ENCODE results near the gene MEI4.
"Not testable (repeated sequence)": the region's sequence is repeated elsewhere in the genome, so short reads cannot be mapped to it uniquely, and the experiment has no call there.

Gene MEI4

DNA sequence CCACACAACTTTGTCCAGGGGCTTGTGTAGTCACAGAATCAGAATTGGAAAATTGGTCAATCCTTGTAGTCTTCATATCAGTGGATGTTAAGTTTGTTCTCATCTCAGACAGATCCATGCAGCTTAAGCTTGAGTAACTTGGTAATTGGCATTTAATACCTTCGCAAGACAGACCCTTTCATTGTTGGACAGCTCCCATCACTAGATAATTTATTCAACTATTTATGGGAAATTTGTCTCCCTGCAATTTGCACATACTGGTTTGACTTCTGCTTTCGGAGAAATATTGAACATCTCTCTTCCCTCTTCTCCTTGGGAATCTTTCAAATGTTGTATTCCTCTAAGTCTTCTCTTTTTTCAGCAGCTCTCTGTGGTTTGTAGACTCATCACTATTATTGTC, 17.1 kb downstream of the MEI4 start:
- intact Hi-C loops (cut with DNase I): no loop called here
- no peak for DNase-seq

DNA sequence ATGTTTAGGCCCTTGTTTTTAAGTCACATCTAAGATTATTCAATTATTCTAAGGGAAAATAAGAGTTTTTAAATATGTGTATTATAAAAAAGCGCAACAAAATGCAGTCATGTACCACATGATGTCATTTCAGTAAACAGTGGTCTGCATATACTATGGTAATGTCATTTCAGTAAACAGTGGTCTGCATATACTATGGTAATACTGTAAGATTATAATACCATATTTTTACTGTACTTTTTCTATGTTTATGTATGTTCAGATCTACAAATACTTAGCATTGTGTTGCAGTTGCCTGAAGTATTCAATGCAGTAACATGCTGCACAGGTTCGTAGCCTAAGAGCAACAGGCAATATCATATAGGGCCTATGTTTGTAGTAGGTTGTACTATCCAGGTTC, 21.4 kb downstream of the MEI4 start:
- intact Hi-C loops (cut with DNase I): no loop called here
- DNase-seq: no peak

DNA sequence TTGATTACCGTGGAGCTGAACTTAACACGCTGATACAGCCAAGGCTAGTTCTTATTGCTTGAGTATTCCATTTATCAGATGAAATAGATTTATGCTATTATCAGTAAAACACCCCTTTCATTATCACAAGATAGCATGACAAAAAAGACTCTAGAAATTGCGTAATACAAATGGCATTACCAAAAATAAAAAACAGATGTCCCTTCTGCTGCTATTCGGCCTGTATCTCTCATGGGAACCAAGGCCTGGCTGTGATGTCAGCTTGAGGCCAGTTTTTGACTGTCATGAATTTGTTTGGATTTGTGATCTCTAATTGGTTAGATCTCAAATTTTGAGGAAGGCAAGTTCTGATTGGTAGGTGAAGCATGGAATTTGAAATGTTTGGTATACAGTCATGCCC, 25.2 kb downstream of the MEI4 start:
- intact Hi-C loops (cut with DNase I): no loop called here
- DNase-seq: no peak

DNA sequence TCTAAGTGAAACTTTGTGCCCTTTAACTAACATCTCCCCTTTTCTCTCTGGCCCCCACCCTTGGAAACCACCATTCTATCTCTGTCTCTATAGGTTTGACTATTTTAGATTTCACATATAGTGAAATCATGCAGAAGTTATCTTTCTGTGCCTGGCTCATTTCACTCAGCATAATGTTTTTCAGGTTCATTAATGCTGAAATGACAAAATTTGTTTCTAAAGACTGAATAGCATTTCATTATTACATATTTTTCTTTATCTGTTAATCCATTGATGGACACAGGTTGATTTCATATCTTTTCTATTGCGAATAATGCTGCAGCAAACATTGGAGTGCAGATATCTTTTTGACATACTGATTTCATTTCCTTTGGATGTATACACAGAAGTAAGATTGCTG, 30.7 kb downstream of the MEI4 start:
- no peak for DNase-seq
- intact Hi-C loops (cut with DNase I): no loop called here

DNA sequence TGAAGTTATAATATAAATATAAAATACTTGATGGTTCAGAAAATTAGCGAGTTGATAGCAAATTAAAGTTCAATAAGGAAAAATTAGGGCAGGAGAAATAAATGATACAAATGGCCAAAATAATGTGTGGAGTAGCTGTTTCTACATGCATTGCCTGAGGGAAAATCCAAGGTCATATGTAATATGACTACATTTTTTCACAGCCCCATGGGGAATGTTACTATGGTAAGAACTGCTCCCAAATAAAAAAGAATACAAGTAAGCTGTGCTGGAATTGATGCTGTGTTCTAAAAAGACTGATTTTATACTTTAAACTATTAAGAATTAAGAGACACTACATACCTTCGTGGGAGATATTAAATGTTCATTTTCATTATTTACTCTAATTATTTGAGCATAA, 34.1 kb downstream of the MEI4 start:
- no peak for DNase-seq
- intact Hi-C loops (cut with DNase I): no loop called here

DNA sequence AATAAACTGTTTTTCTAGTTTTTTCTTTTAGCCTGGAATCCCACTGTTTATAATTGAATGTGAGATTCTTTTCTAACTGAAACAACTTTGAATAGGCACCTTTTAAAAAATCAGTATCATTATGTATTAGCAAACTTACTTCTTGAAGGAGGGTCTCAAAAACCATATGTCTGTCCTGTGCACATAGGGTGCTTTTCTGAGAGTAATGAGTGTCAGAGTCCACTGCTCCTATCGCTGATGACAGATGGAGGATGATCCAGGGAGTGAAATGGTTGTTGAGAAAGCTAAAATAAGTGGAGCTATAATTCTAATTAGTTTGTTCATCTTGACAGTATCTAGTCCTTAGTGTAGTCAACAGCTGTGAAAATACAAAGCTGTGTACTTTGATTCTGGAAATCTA, 35.8 kb downstream of the MEI4 start:
- intact Hi-C loops (cut with DNase I): no loop called here
- DNase-seq: no peak

DNA sequence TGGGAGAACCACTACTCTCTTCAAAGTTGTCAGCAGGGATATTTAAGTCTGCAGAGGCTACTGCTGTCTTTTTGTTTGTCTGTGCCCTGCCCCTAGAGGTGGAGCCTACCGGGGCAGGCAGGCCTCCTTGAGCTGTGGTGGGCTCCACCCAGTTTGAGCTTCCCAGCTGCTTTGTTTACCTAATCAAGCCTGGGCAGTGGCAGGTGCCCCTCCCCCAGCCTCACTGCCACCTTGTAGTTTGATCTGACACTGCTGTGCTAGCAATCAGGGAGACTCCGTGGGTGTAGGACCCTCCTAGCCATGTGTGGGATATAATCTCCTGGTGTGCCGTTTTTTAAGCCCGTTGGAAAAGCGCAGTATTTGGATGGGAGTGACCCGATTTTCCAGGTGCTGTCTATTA, 47.3 kb downstream of the MEI4 start:
- intact Hi-C loops (cut with DNase I); DNase-seq: not testable (repeated sequence)

DNA sequence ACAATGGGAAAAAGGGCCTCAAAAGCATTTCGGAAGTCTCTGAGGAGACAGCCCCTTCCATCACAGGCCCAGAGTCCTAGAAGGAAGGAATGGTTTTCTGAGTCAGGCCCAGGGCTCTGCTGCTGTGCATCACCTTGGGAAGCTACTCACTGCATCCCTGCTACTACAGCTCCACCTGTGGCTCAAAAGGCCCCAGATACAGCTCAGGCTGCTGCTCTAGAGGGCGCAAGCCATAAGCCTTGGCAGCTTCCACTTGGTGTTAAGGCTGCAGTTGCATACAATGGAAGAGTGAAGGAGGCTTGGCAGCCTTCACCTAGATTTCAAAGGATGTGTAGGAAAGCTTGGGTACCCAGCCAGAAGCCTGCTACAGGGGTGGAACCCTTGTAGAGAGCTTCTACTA, 54.8 kb downstream of the MEI4 start:
- no peak for DNase-seq
- intact Hi-C loops (cut with DNase I): no loop called here

DNA sequence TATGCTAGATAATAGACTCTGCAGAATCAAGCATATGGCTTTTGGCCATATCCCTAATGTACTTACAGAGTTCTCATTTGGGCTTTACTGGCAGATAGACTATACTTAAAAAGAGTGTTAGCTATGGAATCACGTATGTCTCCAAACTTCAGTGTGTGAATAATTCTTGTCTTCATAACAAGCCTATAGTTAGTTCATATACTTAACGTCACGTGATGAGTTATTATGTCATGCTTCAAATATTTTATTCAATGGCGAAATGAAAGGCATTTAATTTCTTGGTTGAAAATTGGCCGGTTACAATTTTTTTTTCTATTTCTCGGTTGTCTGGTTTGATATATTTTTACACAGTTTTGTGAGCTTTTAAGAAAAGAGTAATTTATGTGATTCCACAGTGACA, 62.7 kb downstream of the MEI4 start:
- intact Hi-C loops (cut with DNase I): no loop called here
- DNase-seq: no peak

DNA sequence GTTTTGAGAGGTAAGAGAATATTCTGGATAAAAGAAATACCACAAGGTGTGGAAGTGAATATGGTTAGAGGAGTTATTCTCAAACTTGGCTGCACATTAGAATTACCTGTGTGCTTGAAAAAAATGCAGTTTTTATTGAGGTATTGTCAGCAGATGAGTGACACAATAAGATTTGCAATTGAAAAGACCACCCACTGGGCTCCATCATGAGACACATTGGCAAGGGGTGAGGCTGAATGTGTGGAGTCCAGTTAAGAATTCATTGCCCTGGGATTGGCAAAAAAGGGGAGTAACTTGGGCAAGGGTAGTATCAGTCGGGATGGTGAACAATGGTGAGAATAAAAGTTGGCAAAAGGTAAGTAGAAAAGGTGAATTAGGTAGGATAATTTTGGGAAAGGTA, 63.5 kb downstream of the MEI4 start:
- DNase-seq: no peak
- intact Hi-C loops (cut with DNase I): no loop called here

DNA sequence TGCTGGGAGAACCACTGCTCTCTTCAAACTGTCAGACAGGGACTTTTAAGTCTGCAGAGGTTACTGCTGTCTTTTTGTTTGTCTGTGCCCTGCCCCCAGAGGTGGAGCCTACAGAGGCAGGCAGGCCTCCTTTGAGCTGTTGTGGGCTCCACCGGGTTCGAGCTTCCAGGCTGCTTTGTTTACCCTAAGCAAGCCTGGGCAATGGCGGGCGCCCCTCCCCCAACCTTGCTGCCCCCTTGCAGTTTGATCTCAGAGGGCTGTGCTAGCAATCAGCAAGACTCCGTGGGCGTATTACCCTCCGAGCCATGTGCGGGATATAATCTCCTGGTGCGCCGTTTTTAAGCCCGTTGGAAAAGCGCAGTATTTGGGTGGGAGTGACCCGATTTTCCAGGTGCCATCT, 83.2 kb downstream of the MEI4 start:
- DNase-seq; intact Hi-C loops (cut with DNase I): not testable (repeated sequence)

DNA sequence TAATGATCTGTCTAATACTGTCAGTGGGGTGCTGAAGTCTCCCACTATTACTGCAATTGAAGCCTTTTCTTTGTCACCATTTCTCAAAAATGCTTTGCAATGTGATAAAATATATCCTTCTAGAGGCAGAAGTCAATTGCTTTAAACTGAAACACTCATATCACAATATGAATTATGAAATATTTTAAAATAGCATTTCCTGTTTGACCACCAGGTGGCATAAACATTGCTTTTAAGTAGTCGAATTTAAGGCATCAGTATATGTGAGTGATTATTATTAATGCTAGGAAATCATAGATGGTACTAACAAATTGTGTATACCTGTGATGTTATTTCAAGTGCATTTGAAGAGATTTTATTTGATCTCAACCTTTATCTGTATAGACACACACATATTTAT, 87.5 kb downstream of the MEI4 start:
- no peak for DNase-seq
- intact Hi-C loops (cut with DNase I): no loop called here

DNA sequence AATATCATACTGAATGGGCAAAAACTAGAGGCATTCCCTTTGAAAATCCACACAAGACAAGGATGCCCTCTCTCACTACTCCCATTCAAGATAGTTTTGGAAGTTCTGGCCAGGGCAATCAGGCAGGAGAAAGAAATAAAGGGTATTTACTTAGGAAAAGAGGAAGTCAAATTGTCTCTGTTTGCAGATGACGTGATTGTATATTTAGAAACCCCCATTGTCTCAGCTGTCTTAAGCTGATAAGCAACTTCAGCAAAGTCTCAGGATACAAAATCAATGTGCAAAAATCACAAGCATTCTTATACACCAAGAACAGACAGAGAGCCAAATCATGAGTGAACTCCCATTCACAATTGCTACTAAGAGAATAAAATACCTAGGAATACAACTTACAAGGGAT, 99.3 kb downstream of the MEI4 start:
- intact Hi-C loops (cut with DNase I); DNase-seq: not testable (repeated sequence)

DNA sequence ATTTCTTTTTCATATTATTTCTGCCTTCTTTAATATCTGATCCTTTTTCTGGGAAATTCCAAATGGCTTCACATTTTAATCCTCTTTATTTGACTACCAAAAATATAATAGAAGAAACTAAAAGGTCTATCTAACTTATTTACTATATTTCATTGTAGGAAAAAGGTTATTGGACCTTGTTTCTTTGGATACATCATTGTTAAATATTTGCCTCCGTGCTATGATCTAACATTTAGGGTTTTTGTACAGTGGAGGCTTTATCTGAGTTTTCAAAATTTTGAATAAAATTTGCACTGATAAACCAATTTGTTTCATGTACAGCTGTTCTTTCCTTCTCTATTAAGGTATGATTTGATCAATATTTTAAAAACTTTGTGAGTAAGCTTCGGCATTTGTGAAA, 109.5 kb downstream of the MEI4 start:
- DNase-seq: no peak
- intact Hi-C loops (cut with DNase I): no loop called here

DNA sequence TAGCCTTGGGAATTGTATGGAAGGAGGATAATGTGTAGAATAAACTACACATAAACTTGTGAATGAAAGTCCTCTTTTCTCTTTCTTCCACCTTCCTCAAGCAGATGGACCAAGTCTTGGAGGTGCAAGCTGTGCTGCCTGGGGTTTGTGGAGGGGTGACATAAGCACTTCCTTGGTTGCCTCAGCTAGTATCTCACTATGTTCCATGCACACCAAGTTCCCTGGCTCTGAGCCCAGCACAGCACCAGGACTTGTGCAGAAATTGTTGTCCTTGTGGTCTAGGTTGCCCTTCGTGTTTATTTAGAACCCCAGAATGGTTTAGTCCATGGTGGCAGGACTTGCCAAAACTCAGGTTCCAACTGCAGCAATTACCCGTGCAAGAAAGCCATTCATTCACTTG, 110.3 kb downstream of the MEI4 start:
- intact Hi-C loops (cut with DNase I): no loop called here
- DNase-seq: no peak

DNA sequence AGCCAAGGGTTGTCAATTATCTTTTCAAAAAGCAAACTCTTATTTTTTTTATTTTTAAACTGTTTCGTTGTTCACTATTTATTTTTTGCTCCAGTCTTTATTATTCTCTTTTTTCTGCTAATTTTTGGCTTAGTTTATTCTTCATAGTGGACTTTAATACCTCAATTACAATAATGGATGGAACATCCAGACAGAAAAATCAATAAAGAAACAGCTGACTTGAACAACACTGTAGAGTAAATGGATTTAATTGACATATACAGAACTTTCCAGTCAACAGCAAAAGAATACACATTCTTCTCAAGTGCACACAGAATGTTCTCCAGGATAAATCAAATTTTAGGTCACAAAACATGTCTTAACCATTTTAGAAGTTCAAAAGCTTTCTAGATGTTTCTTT, 111.5 kb downstream of the MEI4 start:
- intact Hi-C loops (cut with DNase I): no loop called here
- no peak for DNase-seq

DNA sequence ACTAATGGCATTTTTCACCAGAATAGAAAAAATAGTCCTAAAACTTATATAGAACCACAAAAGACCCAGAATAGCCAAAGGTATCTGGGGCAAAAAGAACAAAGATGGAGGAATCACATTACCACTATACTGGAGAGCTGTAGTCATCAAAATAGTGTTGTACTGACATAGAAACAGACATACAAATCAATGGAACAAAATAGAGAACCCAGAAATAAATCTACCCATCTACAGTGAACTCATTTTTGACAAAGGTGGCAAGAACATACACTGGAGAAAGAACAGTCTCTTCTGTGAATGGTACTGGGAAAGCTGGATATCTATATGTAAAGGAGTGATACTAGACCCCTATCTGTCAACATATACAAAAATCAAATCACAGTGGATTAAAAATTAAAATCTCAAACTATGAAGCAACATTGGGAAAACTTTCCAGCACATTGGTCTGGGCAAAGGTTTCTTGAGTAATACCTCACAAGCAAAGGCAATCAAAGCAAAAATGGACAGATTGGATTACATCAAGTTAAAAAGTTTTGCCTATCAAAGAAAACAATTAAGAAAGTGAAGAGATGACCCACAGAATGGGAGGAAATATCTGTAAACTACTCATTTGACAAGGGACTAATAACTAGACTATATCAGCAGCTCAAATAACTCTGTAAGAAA, 120.5 kb downstream of the MEI4 start:
- DNase-seq: no peak
- intact Hi-C loops (cut with DNase I): no loop called here

DNA sequence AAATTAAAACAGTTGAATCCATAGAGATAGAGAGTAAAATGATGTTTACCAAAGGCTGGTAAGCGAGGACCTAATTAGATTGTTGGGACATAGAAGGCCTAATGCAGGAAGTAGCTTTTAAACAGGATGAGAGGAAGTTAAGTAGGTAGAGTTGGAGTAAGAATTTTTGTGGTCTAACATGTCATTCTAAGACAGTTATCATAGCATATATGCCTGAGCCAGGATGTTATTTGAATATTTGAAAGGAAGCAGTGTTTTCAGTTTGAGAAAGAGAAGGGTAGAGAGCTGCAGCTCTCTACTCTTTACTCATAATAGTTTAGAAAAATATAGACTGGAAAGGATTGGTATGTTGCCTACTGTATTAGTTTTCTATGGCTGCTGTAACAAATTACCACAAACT, 121.6 kb downstream of the MEI4 start:
- intact Hi-C loops (cut with DNase I): no loop called here
- DNase-seq: no peak

DNA sequence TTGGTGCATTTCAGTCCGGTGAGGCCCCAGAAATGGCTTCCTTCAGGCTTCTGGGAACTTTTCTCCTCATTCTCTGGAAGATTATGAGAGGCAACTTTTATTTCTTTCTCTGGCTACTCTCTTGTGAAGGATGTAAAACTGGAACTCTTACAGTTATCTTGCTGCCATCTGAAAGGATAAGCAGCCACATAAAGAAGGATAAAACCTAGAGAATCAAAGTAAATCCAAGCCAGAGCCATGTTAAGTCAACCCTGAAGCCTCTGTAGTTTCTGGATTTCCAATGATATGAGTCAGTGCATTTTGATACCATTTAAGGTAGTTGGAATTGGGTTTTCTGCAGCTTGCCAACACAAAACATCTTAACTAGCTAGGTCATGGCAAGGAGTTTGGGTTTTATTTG, 123.6 kb downstream of the MEI4 start:
- intact Hi-C loops (cut with DNase I): no loop called here
- no peak for DNase-seq

DNA sequence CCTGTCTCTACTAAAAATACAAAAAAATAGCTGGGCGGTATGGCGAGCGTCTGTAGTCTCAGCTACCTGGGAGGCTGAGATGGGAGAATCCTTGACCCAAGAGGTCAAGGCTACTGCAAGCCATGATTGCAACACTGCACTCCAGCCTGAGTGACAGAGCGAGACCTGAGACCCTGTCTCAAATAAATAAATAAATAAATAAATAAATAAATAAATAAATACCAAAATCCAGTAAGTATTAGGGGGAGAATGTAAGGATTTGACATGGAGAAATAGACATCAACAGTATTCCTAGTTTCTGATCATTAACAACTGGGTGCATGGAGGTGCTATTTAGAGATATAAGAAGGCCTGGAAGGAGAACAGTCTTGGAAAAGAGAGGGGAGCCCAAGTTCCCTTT, 125.7 kb downstream of the MEI4 start:
- no peak for DNase-seq
- intact Hi-C loops (cut with DNase I): no loop called here

DNA sequence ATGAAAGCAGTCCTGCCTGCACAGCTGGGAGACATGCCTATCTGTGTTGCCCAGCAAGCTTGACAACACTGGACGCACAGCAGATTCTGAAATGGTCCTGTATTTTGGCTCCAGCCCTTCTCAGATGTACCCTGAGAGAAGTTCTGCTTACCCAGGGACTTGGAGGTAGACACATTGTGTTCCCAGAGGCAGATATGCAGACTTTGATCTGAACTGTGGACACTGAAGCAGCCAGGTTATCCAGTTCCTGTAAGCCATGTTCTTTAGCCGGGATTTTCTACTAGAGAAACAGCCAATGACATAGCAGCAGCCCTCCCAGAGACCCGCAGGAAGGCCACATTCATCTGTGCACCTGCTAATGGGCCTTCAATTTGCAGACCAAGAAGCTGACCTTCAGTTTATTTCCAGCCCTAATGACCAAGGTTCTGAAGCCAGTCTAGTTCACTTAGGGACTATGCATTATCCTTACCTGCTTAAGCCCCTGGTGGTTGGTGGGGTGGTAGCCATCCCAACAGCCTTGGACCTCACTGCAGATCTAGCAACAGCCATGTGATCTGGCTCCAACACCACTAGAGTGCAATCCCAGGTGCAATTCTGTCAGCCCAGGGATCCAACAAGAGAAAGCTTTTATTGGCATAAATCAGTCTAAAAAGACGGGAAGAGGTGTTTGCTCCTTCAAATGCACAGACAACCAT, 134.2 kb downstream of the MEI4 start:
- DNase-seq: no peak
- intact Hi-C loops (cut with DNase I): no loop called here

All from head of caudate nucleus (tissue), 42 donors.